ENCODE measurements around the gene GNA12.

Gene GNA12

GRCh38 chr7:2866601-2867000, 22.5 kb upstream of the GNA12 start:
- no peak overlapping the region for H3K27ac ChIP-seq (ENCODE audit: low read length)
- ATAC-seq (ENCODE audit: insufficient read depth, low read depth) (no peak), DNase-seq (no peak)
- H3K4me3 ChIP-seq (ENCODE audit: low read depth in 1 of 2, low read length in 2 of 2), result no peak overlapping the region
- no peak overlapping the region for H3K9ac ChIP-seq (ENCODE audit: low read depth, low read length)
- no peaks in the 10 kb centered on the region for H3K79me2 ChIP-seq (ENCODE audit: insufficient read depth, low read length)
- no peak overlapping the region for H2AFZ ChIP-seq (ENCODE audit: low read depth, low read length)
- H4K20me1 ChIP-seq (ENCODE audit: insufficient read depth, low read length), result no peaks in the 10 kb centered on the region
- no peak overlapping the region for H3K4me2 ChIP-seq (ENCODE audit: insufficient read depth, low read length)
- H3K36me3 ChIP-seq (ENCODE audit: insufficient read depth, low read length), result no peaks in the 10 kb centered on the region
- peaks cover 25% of the 10 kb centered on the region for H3K4me1 ChIP-seq (ENCODE audit: insufficient read depth, low read length)
- H3K27me3 ChIP-seq (ENCODE audit: insufficient read depth, low read length, poor library complexity), result no peaks in the 10 kb centered on the region
- H3K9me3 ChIP-seq (ENCODE audit: insufficient read depth, low read length, severe bottlenecking), result no peaks in the 10 kb centered on the region
- TF ChIP-seq, protein P1, sequence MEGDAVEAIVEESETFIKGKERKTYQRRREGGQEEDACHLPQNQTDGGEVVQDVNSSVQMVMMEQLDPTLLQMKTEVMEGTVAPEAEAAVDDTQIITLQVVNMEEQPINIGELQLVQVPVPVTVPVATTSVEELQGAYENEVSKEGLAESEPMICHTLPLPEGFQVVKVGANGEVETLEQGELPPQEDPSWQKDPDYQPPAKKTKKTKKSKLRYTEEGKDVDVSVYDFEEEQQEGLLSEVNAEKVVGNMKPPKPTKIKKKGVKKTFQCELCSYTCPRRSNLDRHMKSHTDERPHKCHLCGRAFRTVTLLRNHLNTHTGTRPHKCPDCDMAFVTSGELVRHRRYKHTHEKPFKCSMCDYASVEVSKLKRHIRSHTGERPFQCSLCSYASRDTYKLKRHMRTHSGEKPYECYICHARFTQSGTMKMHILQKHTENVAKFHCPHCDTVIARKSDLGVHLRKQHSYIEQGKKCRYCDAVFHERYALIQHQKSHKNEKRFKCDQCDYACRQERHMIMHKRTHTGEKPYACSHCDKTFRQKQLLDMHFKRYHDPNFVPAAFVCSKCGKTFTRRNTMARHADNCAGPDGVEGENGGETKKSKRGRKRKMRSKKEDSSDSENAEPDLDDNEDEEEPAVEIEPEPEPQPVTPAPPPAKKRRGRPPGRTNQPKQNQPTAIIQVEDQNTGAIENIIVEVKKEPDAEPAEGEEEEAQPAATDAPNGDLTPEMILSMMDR (IDR thresholded peaks at IDR 0.05; ENCODE audit: borderline replicate concordance, extremely low read depth, low read length, poor library complexity, severe bottlenecking), result no peak
- no peak for TF ChIP-seq EZH2 (IDR thresholded peaks at IDR 0.05; ENCODE audit: borderline replicate concordance, low read depth, low read length, severe bottlenecking)

DNA sequence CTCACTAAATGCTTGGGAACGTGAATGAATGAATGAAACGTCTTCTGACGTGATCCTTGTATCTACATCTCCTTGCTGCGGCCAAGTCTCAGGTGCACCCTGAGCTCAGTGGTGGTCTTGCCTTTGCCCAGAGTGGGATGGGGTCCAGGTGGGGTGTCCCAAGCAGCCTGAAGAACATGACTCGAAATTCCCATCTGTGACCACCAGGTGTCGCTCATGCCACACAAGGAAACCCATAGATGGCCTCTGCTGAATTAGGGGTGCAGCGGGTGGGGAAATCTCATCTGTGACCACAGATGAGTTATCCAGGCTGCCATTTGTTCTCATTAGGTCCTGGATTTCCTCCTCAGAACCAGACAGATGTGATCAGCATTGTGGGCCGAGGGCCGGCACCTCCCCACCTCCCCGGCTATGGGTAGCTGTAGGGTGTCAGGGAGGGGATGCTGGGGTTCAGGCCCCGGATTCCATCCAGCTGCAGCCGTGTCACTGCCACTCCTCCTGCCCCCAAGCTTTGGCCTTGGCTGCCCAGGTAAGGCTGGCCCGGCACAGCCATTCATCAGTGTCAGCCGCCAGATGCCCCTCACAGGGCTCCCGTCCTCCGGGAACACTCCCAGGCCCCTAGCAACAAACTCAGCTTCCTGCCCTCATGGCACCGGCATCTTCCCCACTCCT, 21.0 kb upstream of the GNA12 start:
- peak; percentile 73 for ATAC-seq (ENCODE audit: insufficient read depth, low read depth)
- H3K27ac ChIP-seq (ENCODE audit: low read length), result no peak overlapping the region
- TF ChIP-seq, protein P1 (IDR thresholded peaks at IDR 0.05; ENCODE audit: borderline replicate concordance, extremely low read depth, low read length, poor library complexity, severe bottlenecking), result peak; percentile 94
- no peak for TF ChIP-seq EZH2 (IDR thresholded peaks at IDR 0.05; ENCODE audit: borderline replicate concordance, low read depth, low read length, severe bottlenecking)
- H3K4me2 ChIP-seq (ENCODE audit: insufficient read depth, low read length), result no peak overlapping the region
- no peak overlapping the region for H3K4me3 ChIP-seq (ENCODE audit: low read depth in 1 of 2, low read length in 2 of 2)
- H3K4me1 ChIP-seq (ENCODE audit: insufficient read depth, low read length), result peaks cover 14% of the 10 kb centered on the region
- no peaks in the 10 kb centered on the region for H4K20me1 ChIP-seq (ENCODE audit: insufficient read depth, low read length)
- H2AFZ ChIP-seq (ENCODE audit: low read depth, low read length), result no peak overlapping the region
- H3K9me3 ChIP-seq (ENCODE audit: insufficient read depth, low read length, severe bottlenecking), result no peaks in the 10 kb centered on the region
- H3K79me2 ChIP-seq (ENCODE audit: insufficient read depth, low read length), result no peaks in the 10 kb centered on the region
- H3K9ac ChIP-seq (ENCODE audit: low read depth, low read length), result no peak overlapping the region
- H3K27me3 ChIP-seq (ENCODE audit: insufficient read depth, low read length, poor library complexity), result no peaks in the 10 kb centered on the region
- no peaks in the 10 kb centered on the region for H3K36me3 ChIP-seq (ENCODE audit: insufficient read depth, low read length)
- DNase-seq, result peak; percentile 68

- H2AFZ ChIP-seq (ENCODE audit: low read depth, low read length), result no peak overlapping the region
Measured at GRCh38 chr7:2864204-2864985, 20.3 kb upstream of the GNA12 start.

More at GRCh38 chr7:2864204-2864985, 20.3 kb upstream of the GNA12 start:
- ATAC-seq (ENCODE audit: insufficient read depth, low read depth), result no peak
- DNase-seq, result no peak
- Histone ChIP-seq H3K79me2 (ENCODE audit: insufficient read depth, low read length) (no peaks in the 10 kb centered on the region), H4K20me1 (ENCODE audit: insufficient read depth, low read length) (no peaks in the 10 kb centered on the region), H3K36me3 (ENCODE audit: insufficient read depth, low read length) (no peaks in the 10 kb centered on the region), H3K9me3 (ENCODE audit: insufficient read depth, low read length, severe bottlenecking) (no peaks in the 10 kb centered on the region), H3K9ac (ENCODE audit: low read depth, low read length) (no peak overlapping the region), H3K4me1 (ENCODE audit: insufficient read depth, low read length) (peaks cover 12% of the 10 kb centered on the region), H3K4me2 (ENCODE audit: insufficient read depth, low read length) (no peak overlapping the region), H3K4me3 (ENCODE audit: low read depth in 1 of 2, low read length in 2 of 2) (no peak overlapping the region), H3K27me3 (ENCODE audit: insufficient read depth, low read length, poor library complexity) (no peaks in the 10 kb centered on the region), H3K27ac (ENCODE audit: low read length) (no peak overlapping the region)
- TF ChIP-seq, protein P1 (IDR thresholded peaks at IDR 0.05; ENCODE audit: borderline replicate concordance, extremely low read depth, low read length, poor library complexity, severe bottlenecking), result no peak
- TF ChIP-seq EZH2 (IDR thresholded peaks at IDR 0.05; ENCODE audit: borderline replicate concordance, low read depth, low read length, severe bottlenecking), result no peak

All from DND-41 (cell line).